NK-92 treated with Interleukin-12 subunit alpha and Interleukin-12 subunit beta, amount 100 ng/mL, for 24 hours (cell line): Measurements from ENCODE around the gene STK24.

Experiments used
- DNase-seq: peaks from one replicate; lab custom pipeline; 2025; lab: John Stamatoyannopoulos, UW

The STK24 gene

GRCh38 chr13:98406971-98407370 is 169.9 kb downstream of the STK24 start:
- DNase-seq, result no peak

- DNase-seq, result no peak
Observed at GRCh38 chr13:98406427-98406826, 170.5 kb downstream of the STK24 start.

- no peak for DNase-seq
Observed at GRCh38 chr13:98405690-98406344, 171.1 kb downstream of the STK24 start.

GRCh38 chr13:98405107-98405571 is 171.8 kb downstream of the STK24 start:
- DNase-seq, result no peak

- DNase-seq, result no peak
Observed at GRCh38 chr13:98403076-98403475, 173.8 kb downstream of the STK24 start.

- DNase-seq, result no peak
Observed at GRCh38 chr13:98401934-98402333, 175.0 kb downstream of the STK24 start.

- no peak for DNase-seq
Observed at GRCh38 chr13:98399756-98400155, 177.2 kb downstream of the STK24 start.

GRCh38 chr13:98398581-98398980 is 178.3 kb downstream of the STK24 start:
- DNase-seq, result no peak

- no peak for DNase-seq
Observed at GRCh38 chr13:98397861-98398260, 179.0 kb downstream of the STK24 start.

GRCh38 chr13:98397221-98397620 is 179.7 kb downstream of the STK24 start:
- DNase-seq, result no peak

- DNase-seq, result no peak
Observed at GRCh38 chr13:98396071-98396710, 180.7 kb downstream of the STK24 start.
